ENCODE measurements around the gene REX1BD. TPM values are rescaled to one million over a fixed set of nuclear protein-coding genes. Genes with fewer than 3 reads are reported as not detected.
A peak's percentile ranks its signal among the peaks of the same experiment; 100 is the strongest.

The REX1BD gene
- total and polyA plus RNA-seq, 4 donors: 22.9 to 192 (median 50.2) TPM

GRCh38 chr19:18634612-18635297, 46.2 kb downstream of the REX1BD start:
- Histone ChIP-seq H3K36me3 (ENCODE audit: control insufficient read depth in 1 of 2, insufficient read depth in 2 of 2, low read length in 1 of 2) (no peaks in the 10 kb centered on the region), H3K4me3 (ENCODE audit: low read length in 2 of 2) (no peak overlapping the region), H3K4me1 (ENCODE audit: control insufficient read depth in 1 of 2, insufficient read depth in 2 of 2, low read length in 2 of 2) (no peaks in the 10 kb centered on the region), H3K27me3 (ENCODE audit: control insufficient read depth in 1 of 2, insufficient read depth in 2 of 2, low read length in 1 of 2) (no peaks in the 10 kb centered on the region), H3K27ac (ENCODE audit: low read depth in 1 of 2, low read length in 2 of 2) (no peak overlapping the region), H3K9me3 (ENCODE audit: control insufficient read depth, low read length) (no peaks in the 10 kb centered on the region)
- WGBS, 2 donors: 43 to 49% methylated on average over 12 of the region's 12 CpGs
- intact Hi-C loops (cut with DNase I): loop anchor here in 1 of 2 donors (5.0 kb wide), 1 partner anchor 48 kb away; the partner anchor contains the start of gene CRTC1
- no peak for DNase-seq
- no peak for ATAC-seq (ENCODE audit: low FRiP score)

GRCh38 chr19:18635831-18636182, 47.2 kb downstream of the REX1BD start:
- WGBS, 2 donors: 11 to 23% methylated on average over 6 of the region's 6 CpGs
- Histone ChIP-seq H3K27me3 (ENCODE audit: control insufficient read depth in 1 of 2, insufficient read depth in 2 of 2, low read length in 1 of 2) (no peaks in the 10 kb centered on the region), H3K4me1 (ENCODE audit: control insufficient read depth in 1 of 2, insufficient read depth in 2 of 2, low read length in 2 of 2) (no peaks in the 10 kb centered on the region), H3K4me3 (ENCODE audit: low read length in 2 of 2) (no peak overlapping the region), H3K36me3 (ENCODE audit: control insufficient read depth in 1 of 2, insufficient read depth in 2 of 2, low read length in 1 of 2) (no peaks in the 10 kb centered on the region), H3K27ac (ENCODE audit: low read depth in 1 of 2, low read length in 2 of 2) (no peak overlapping the region), H3K9me3 (ENCODE audit: control insufficient read depth, low read length) (no peaks in the 10 kb centered on the region)
- DNase-seq (no peak), ATAC-seq (ENCODE audit: low FRiP score) (no peak)
- intact Hi-C loops (cut with DNase I): loop anchor here in 1 of 2 donors (5.0 kb wide), 1 partner anchor 46 kb away; the partner anchor contains the start of gene CRTC1

- H3K27me3 ChIP-seq (ENCODE audit: control insufficient read depth in 1 of 2, insufficient read depth in 2 of 2, low read length in 1 of 2): no peaks in the 10 kb centered on the region
- no peaks in the 10 kb centered on the region for H3K36me3 ChIP-seq (ENCODE audit: control insufficient read depth in 1 of 2, insufficient read depth in 2 of 2, low read length in 1 of 2)
- H3K4me1 ChIP-seq (ENCODE audit: control insufficient read depth in 1 of 2, insufficient read depth in 2 of 2, low read length in 2 of 2): no peaks in the 10 kb centered on the region
- intact Hi-C loops (cut with DNase I): loop anchor here in 1 of 2 donors (5.0 kb wide), 1 partner anchor 46 kb away; the partner anchor contains the start of gene CRTC1
- H3K4me3 ChIP-seq (ENCODE audit: low read length in 2 of 2): peak overlapping the region in 1 of 2 donors; percentile 52
- 2 to 3% methylated on average over 39 to 44 of the region's 44 CpGs for WGBS, 2 donors
- DNase-seq (peak; percentile 99 to 100), ATAC-seq (ENCODE audit: low FRiP score) (peak; percentile 98)
- no peaks in the 10 kb centered on the region for H3K9me3 ChIP-seq (ENCODE audit: control insufficient read depth, low read length)
- peak overlapping the region in 1 of 2 donors; percentile 45 for H3K27ac ChIP-seq (ENCODE audit: low read depth in 1 of 2, low read length in 2 of 2)
These were observed 47.8 kb downstream of the REX1BD start for GRCh38 chr19:18636183-18636968.

GRCh38 chr19:18636969-18637629, 48.5 kb downstream of the REX1BD start, which contains the start of gene KLHL26:
Gene KLHL26 (plus strand): TSS chr19:18637028. CDS start chr19:18637055, 27 bp downstream.
- H3K4me1 ChIP-seq (ENCODE audit: control insufficient read depth in 1 of 2, insufficient read depth in 2 of 2, low read length in 2 of 2): no peaks in the 10 kb centered on the region
- no peaks in the 10 kb centered on the region for H3K36me3 ChIP-seq (ENCODE audit: control insufficient read depth in 1 of 2, insufficient read depth in 2 of 2, low read length in 1 of 2)
- DNase-seq (no peak), ATAC-seq (ENCODE audit: low FRiP score) (no peak)
- peak within 1 kb of the TSS; percentile 52 to 60 for H3K4me3 ChIP-seq (ENCODE audit: low read length in 2 of 2)
- no peaks in the 10 kb centered on the region for H3K27me3 ChIP-seq (ENCODE audit: control insufficient read depth in 1 of 2, insufficient read depth in 2 of 2, low read length in 1 of 2)
- intact Hi-C loops (cut with DNase I): loop anchor here in 1 of 2 donors (5.0 kb wide), 1 partner anchor 45 kb away; the partner anchor contains the start of gene CRTC1
- H3K27ac ChIP-seq (ENCODE audit: low read depth in 1 of 2, low read length in 2 of 2): peak within 1 kb of the TSS in 1 of 2 donors; percentile 87
- WGBS, 2 donors: 6 to 7% methylated on average over 42 to 47 of the region's 47 CpGs
- H3K9me3 ChIP-seq (ENCODE audit: control insufficient read depth, low read length): no peaks in the 10 kb centered on the region

- Histone ChIP-seq H3K9me3 (ENCODE audit: control insufficient read depth, low read length) (no peaks in the 10 kb centered on the region), H3K36me3 (ENCODE audit: control insufficient read depth in 1 of 2, insufficient read depth in 2 of 2, low read length in 1 of 2) (no peaks in the 10 kb centered on the region), H3K4me1 (ENCODE audit: control insufficient read depth in 1 of 2, insufficient read depth in 2 of 2, low read length in 2 of 2) (no peaks in the 10 kb centered on the region), H3K4me3 (ENCODE audit: low read length in 2 of 2) (peak overlapping the region in 1 of 2 donors; percentile 52), H3K27ac (ENCODE audit: low read depth in 1 of 2, low read length in 2 of 2) (peak overlapping the region in 1 of 2 donors; percentile 87), H3K27me3 (ENCODE audit: control insufficient read depth in 1 of 2, insufficient read depth in 2 of 2, low read length in 1 of 2) (no peaks in the 10 kb centered on the region)
- WGBS, 2 donors: 5 to 16% methylated on average over 3 of the region's 3 CpGs
- ATAC-seq (ENCODE audit: low FRiP score): no peak
- DNase-seq: no peak
- intact Hi-C loops (cut with DNase I): loop anchor here in 1 of 2 donors (5.0 kb wide), 1 partner anchor 44 kb away; the partner anchor contains the start of gene CRTC1
These were observed 49.4 kb downstream of the REX1BD start for GRCh38 chr19:18637673-18638630.

GRCh38 chr19:18639706-18640243, 51.2 kb downstream of the REX1BD start:
- H3K4me1 ChIP-seq (ENCODE audit: control insufficient read depth in 1 of 2, insufficient read depth in 2 of 2, low read length in 2 of 2): no peaks in the 10 kb centered on the region
- intact Hi-C loops (cut with DNase I): loop anchor here in 1 of 2 donors (5.0 kb wide), 1 partner anchor 43 kb away; the partner anchor contains the start of gene CRTC1
- 72 to 74% methylated on average over 8 of the region's 8 CpGs for WGBS, 2 donors
- DNase-seq (no peak), ATAC-seq (ENCODE audit: low FRiP score) (no peak)
- no peaks in the 10 kb centered on the region for H3K27me3 ChIP-seq (ENCODE audit: control insufficient read depth in 1 of 2, insufficient read depth in 2 of 2, low read length in 1 of 2)
- H3K4me3 ChIP-seq (ENCODE audit: low read length in 2 of 2): no peak overlapping the region
- no peaks in the 10 kb centered on the region for H3K9me3 ChIP-seq (ENCODE audit: control insufficient read depth, low read length)
- no peaks in the 10 kb centered on the region for H3K36me3 ChIP-seq (ENCODE audit: control insufficient read depth in 1 of 2, insufficient read depth in 2 of 2, low read length in 1 of 2)
- H3K27ac ChIP-seq (ENCODE audit: low read depth in 1 of 2, low read length in 2 of 2): no peak overlapping the region
